H1 (cell line): ENCODE results near the gene SERPINA10.

Experiments used
- ATF3 ChIP-seq: IDR thresholded peaks from 2 replicates; pipeline ENCODE4 v1.6.1; 2011; ENCODE audit warnings: low read depth, mild to moderate bottlenecking, low read length; ENCODE audit not compliant: insufficient read depth
- EZH2 ChIP-seq: fragments of 200-600 bp; sonication (generic); IDR thresholded peaks from 2 replicates; pipeline ENCODE4 v1.7.1; 2012; ENCODE audit warnings: low read depth, mild to moderate bottlenecking, moderate library complexity, low read length, inconsistent platforms; ENCODE audit not compliant: severe bottlenecking
- SP2 ChIP-seq: IDR thresholded peaks from 2 replicates; pipeline ENCODE4 v1.6.1; 2012; ENCODE audit warnings: mild to moderate bottlenecking, low read length, inconsistent platforms
- TF ChIP-seq, protein P1 (sequence below), 3 experiments: IDR thresholded peaks; 1 replicate in 2 of 3; 2 replicates in 1 of 3; pipeline versions ENCODE4 v1.5.1 to v1.6.1; 2011; ENCODE audit warnings: low read length in 3 of 3, mild to moderate bottlenecking in 3 of 3, inconsistent platforms in 2 of 3, low read depth in 1 of 3, moderate library complexity in 1 of 3; ENCODE audit not compliant: insufficient read depth in 1 of 3; ENCODE audit errors: control extremely low read depth in 1 of 3

DNA sequence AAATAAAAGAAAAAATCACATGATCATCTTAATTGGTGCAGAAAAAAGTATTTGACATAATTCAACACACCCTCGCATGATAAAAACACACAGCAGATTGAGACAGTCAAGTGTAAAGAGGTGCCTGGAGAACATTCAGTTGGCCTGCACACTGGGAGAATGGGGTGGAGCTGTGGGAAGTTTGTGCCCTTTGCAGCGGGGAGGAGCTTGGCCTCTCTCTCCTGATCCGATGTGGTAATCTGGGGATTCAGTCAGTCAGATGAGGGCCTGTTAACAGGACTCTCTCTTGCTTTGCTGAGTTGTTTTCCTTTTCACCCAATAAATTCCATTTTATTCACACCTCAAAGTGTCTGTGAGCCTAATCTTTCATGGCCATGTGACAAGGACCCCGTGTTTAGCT, 24.2 kb upstream of the SERPINA10 start:
- TF ChIP-seq ATF3 (no peak), SP2 (no peak), EZH2 (no peak)
- TF ChIP-seq, protein P1, sequence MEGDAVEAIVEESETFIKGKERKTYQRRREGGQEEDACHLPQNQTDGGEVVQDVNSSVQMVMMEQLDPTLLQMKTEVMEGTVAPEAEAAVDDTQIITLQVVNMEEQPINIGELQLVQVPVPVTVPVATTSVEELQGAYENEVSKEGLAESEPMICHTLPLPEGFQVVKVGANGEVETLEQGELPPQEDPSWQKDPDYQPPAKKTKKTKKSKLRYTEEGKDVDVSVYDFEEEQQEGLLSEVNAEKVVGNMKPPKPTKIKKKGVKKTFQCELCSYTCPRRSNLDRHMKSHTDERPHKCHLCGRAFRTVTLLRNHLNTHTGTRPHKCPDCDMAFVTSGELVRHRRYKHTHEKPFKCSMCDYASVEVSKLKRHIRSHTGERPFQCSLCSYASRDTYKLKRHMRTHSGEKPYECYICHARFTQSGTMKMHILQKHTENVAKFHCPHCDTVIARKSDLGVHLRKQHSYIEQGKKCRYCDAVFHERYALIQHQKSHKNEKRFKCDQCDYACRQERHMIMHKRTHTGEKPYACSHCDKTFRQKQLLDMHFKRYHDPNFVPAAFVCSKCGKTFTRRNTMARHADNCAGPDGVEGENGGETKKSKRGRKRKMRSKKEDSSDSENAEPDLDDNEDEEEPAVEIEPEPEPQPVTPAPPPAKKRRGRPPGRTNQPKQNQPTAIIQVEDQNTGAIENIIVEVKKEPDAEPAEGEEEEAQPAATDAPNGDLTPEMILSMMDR (IDR thresholded peaks at IDR 0.05; ENCODE audit: control extremely low read depth in 1 of 3, insufficient read depth in 1 of 3, low read depth in 1 of 3, low read length in 3 of 3): no peak
